IPS-NIHi7 (cell line): Measurements from ENCODE around the gene PRPF18.
"Not testable (repeated sequence)": the region's sequence is repeated elsewhere in the genome, so short reads cannot be mapped to it uniquely, and the experiment has no call there.

ENCODE experiments used
- DNase-seq: peaks from one replicate; pipeline ENCODE4 v3.0.0; 2012; ENCODE audit warnings: mixed read lengths; ENCODE audit errors: extremely low spot score

The PRPF18 gene

GRCh38 chr10:13586676-13587355 lies at the start of gene PRPF18:
TSS of gene PRPF18 (plus strand) at chr10:13586965. CDS start at chr10:13587087, 122 bp downstream.
- peak; percentile 99 for DNase-seq

- not testable (repeated sequence) for DNase-seq
These were observed 48.8 kb upstream of the PRPF18 start for GRCh38 chr10:13537985-13538384.

- DNase-seq = no peak
These were observed 44.2 kb upstream of the PRPF18 start for GRCh38 chr10:13542533-13542932.

- no peak for DNase-seq
These were observed 36.0 kb upstream of the PRPF18 start for GRCh38 chr10:13550802-13551201.

GRCh38 chr10:13555884-13556510 lies 30.8 kb upstream of the PRPF18 start:
- DNase-seq = no peak

- DNase-seq = no peak
These were observed 27.6 kb upstream of the PRPF18 start for GRCh38 chr10:13559124-13559700.

GRCh38 chr10:13560597-13560996 lies 26.2 kb upstream of the PRPF18 start:
- no peak for DNase-seq

- no peak for DNase-seq
These were observed 23.0 kb upstream of the PRPF18 start for GRCh38 chr10:13563481-13564445.

GRCh38 chr10:13564576-13564975 lies 22.2 kb upstream of the PRPF18 start:
- DNase-seq = no peak

- DNase-seq = no peak
These were observed 19.7 kb upstream of the PRPF18 start for GRCh38 chr10:13567030-13567429.

GRCh38 chr10:13571541-13571940 lies 15.2 kb upstream of the PRPF18 start:
- no peak for DNase-seq

GRCh38 chr10:13573960-13574359 lies 12.8 kb upstream of the PRPF18 start:
- no peak for DNase-seq

GRCh38 chr10:13585195-13585751 lies 1.5 kb upstream of the PRPF18 start:
- DNase-seq = no peak

- DNase-seq = no peak
These were observed 822 bp upstream of the PRPF18 start for GRCh38 chr10:13585943-13586342.

GRCh38 chr10:13587391-13587790 lies 626 bp downstream of the PRPF18 start:
- peak; percentile 18 for DNase-seq

GRCh38 chr10:13589316-13589715 lies 2.6 kb downstream of the PRPF18 start:
- no peak for DNase-seq

- no peak for DNase-seq
These were observed 4.1 kb downstream of the PRPF18 start for GRCh38 chr10:13590886-13591285.

GRCh38 chr10:13592306-13592705 lies 5.5 kb downstream of the PRPF18 start:
- no peak for DNase-seq

- no peak for DNase-seq
These were observed 6.8 kb downstream of the PRPF18 start for GRCh38 chr10:13593535-13593934.

- no peak for DNase-seq
These were observed 7.9 kb downstream of the PRPF18 start for GRCh38 chr10:13594641-13595040.

- DNase-seq = no peak
These were observed 11.1 kb downstream of the PRPF18 start for GRCh38 chr10:13597909-13598308.
